DND-41 (cell line): ENCODE results near the gene SLC17A2.
"Not testable (repeated sequence)": the region's sequence is repeated elsewhere in the genome, so short reads cannot be mapped to it uniquely, and the experiment has no call there.

Experiments used
- CTCF ChIP-seq: IDR thresholded peaks from 2 replicates; pipeline ENCODE4 v1.5.1; 2012; ENCODE audit warnings: borderline replicate concordance, low read length, moderate library complexity, mild to moderate bottlenecking; ENCODE audit not compliant: poor library complexity, severe bottlenecking; ENCODE audit errors: extremely low read depth
- EZH2 ChIP-seq: IDR thresholded peaks from 3 replicates; pipeline ENCODE4 v1.6.1; 2012; ENCODE audit warnings: borderline replicate concordance, low read depth, mild to moderate bottlenecking, moderate library complexity, low read length, inconsistent platforms; ENCODE audit not compliant: severe bottlenecking

GRCh38 chr6:25945738-25946137 is 15.2 kb upstream of the SLC17A2 start:
- TF ChIP-seq CTCF, EZH2: not testable (repeated sequence)
